Left kidney (tissue), 2 donors: ENCODE results near the gene BCORL1. TPM values are rescaled to one million over a fixed set of nuclear protein-coding genes. Genes with fewer than 3 reads are reported as not detected.

Experiments
- DNase-seq: peaks from one replicate; pipeline ENCODE4 v3.0.0-alpha.2; 2013
- polyA plus RNA-seq: library from polyadenylated mRNA; unstranded; fragments of 120-200 nt; gene quantifications from one replicate; pipeline ENCODE4 v1.2.1, GENCODE V29; 2013; ENCODE audit not compliant: insufficient read length

The BCORL1 gene
- polyA plus RNA-seq, 1 donor = 16.6 TPM

DNA sequence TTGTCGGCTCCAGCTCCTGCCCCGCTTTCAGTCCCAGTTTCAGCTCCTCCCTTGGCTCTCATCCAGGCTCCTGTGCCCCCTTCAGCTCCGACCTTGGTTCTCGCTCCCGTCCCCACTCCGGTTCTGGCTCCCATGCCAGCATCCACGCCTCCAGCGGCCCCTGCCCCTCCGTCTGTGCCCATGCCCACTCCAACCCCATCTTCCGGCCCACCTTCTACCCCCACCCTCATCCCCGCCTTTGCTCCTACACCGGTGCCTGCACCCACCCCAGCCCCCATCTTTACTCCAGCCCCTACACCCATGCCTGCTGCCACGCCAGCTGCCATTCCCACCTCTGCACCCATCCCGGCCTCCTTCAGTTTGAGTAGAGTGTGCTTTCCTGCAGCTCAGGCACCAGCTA is 31.2 kb downstream of the BCORL1 start:
- no peak for DNase-seq

DNA sequence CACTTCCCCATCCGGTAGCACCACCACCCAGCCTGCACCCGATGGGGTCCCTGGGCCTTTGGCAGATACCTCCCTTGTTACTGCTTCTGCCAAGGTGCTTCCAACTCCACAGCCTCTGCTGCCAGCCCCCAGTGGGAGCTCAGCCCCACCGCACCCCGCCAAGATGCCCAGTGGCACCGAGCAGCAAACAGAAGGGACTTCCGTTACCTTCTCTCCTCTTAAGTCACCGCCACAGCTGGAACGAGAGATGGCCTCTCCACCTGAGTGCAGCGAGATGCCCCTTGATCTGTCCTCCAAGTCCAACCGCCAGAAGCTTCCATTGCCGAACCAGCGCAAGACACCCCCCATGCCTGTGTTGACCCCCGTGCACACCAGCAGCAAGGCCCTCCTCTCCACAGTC is 31.9 kb downstream of the BCORL1 start:
- DNase-seq = no peak

DNA sequence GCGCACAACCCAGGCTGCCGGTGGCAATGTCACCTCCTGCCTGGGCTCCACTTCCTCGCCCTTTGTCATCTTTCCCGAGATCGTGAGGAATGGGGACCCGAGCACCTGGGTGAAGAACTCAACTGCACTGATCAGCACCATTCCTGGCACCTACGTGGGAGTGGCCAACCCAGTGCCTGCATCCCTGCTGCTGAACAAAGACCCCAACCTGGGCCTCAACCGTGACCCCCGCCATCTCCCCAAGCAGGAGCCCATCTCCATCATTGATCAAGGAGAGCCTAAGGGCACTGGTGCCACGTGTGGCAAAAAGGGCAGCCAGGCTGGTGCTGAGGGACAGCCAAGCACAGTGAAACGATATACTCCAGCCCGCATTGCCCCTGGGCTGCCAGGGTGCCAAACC is 32.3 kb downstream of the BCORL1 start:
- DNase-seq = no peak

DNA sequence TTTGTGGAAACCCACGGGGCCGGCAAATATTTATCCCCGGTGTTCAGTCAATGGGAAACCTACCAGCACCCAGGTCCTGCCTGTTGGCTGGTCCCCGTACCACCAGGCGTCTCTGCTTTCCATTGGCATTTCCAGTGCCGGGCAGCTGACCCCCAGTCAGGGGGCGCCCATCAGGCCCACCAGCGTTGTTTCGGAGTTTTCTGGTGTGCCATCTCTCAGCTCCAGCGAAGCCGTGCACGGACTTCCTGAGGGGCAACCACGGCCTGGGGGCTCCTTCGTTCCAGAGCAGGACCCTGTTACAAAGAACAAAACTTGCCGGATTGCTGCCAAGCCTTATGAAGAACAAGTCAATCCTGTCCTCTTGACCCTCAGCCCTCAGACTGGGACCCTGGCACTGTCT is 32.7 kb downstream of the BCORL1 start:
- DNase-seq = no peak

DNA sequence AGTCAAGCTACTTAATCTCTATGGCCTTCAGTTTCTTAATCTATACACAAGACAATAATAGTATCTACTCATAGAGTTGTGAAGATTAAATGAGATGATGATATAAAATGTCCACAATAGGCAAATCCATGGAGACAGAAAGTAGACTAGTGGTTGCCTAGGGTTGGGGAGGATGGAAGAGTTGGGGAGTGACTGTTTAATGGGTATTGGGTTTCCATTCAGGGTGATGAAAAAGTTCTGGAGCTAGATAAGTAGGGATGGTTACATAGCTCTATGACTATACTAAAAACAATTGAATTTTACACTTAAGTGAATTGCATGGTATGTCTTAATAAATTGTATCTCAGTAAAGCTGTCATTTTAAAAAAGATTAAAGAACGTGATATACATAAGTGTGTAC is 35.7 kb downstream of the BCORL1 start:
- no peak for DNase-seq

DNA sequence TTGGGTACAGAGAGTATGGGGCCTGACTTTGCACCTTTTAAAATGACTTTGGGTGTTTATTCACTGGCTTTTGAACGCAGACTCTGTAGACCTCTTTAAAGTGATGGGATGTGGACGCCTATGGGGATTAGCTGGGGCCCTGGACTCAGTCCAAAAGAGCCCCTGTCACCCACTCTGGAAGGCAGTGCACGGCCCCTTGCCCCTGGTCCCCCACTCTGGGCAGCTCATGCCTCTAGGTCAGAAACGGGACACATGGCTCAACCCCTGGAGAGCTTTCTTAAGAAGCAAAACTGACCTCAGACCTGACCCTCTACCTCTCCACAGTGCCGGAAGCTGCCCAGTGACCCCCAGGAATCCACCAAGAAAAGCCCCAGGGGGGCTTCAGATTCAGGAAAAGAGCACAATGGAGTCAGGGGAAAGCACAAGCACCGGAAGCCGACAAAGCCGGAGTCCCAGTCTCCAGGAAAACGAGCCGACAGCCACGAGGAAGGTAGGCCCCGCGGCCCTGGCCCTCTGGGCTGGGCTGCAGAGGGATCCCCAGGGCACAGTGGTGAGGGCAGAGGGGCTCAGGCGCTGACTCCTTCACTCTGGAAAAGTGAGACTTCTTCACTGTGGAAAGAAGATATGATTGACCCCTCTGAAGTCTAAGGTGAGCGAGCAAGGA is 38.4 kb downstream of the BCORL1 start:
- DNase-seq = no peak

DNA sequence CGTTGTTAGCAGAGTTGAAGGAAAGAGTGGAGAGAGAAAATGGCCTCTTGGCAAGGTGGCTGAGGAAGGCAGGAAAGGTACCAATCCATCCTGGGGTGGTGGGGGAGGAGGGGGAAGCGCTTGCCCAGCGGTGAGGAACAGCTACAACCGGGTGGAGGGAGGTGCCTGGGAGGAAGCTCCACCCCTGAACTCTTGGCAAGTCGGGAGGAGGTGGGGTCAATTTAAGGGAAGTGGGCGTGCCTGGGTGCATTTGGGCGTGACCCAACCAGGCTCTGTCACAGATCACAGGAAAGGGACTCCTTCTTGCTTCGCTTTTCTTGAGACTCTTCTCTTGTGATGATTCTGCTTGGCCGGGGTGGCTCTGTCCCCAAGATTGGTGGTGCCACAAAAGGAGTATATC is 41.7 kb downstream of the BCORL1 start:
- peak; percentile 61 for DNase-seq

DNA sequence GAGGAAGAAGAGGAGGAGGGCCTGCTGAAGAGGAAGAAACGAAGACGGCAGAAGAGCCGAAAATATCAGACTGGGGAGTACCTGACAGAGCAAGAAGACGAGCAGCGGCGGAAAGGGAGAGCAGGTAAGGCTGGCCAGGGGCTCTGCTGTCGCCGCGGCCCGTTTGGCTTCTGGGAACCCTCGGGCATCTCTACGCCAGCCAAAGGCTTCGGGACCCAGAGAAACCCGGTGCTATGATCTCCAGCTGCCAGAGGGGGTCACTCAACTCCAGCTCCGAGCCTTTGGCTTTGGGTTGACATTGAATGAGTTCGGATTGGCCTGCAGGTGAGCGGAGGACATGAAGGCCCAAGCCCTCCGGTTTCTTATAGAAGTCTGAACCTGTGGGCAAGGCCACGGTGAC is 42.8 kb downstream of the BCORL1 start:
- DNase-seq = no peak

DNA sequence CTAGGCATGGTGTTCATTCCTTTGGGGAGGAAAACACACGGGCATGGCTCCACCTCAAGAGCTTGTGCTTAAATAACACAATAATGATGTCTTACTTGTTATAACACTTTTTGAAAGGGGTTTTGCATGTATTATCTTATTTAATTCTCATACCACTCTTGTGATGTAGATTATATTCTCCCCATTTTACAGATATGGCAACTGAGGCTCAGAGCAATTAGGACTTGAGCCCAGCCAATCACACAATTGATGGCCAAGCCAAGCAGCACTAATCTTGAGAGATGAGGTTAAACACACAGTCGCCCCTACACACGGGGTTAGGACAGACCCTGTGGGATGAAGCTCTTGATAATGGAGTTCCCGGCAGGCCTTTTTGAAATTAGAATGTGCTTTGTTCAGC is 45.1 kb downstream of the BCORL1 start:
- no peak for DNase-seq

DNA sequence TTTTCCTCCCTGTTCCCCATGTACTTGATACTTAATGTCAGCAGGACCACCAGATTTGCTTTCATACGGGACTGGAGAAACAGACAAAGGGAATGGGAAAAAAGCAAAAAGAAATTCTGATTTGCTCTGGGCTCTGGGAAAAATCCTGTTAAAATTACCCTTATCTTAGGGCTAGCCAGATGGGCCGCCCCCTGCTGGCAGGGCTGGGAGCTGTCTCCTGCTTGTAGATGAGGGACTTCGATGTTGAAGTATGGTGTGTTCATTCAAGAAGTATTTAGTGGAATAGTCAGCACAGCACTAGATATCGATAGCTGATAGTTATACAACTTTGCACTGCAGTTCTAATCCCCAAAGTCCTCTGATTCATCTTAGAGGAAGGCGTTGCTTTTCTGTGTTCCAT is 45.8 kb downstream of the BCORL1 start:
- DNase-seq = no peak

DNA sequence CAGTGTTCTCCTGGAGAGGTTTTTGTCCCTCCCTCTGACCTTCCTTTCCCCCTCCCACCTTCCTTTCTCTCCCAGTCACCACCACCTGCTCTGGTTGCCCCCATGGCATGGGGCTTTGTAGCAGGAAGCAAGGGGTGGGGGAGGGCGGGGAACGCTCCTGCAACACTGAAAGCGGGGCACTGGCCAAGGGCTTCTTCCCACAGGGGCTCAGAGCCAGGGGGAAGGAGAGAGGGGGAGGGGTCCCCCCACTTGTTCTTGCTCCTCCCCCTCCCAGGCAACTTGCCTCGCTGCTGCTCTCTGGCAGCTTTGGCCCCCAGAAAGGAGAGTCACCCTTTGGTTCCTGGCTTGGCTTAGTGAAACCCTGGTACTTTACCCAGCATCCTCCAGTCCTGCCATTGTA is 48.4 kb downstream of the BCORL1 start:
- DNase-seq = no peak

DNA sequence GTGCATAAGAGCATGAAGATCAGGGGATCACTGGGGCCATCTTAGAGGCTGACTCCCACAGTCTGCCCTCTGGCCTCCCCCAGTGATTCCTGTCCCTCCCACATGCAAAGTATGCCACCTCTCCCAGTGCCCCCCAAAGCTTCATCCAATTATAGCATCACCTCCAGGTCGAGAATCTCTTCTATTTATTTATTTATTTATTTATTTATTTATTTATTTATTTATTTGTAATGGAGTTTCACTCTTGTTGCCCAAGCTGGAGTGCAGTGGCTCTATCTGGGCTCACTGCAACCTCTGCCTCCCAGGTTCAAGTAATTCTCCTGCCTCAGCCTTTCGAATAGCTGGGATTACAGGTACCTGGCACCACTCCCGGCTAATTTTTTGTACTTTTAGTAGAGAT is 50.1 kb downstream of the BCORL1 start:
- no peak for DNase-seq

DNA sequence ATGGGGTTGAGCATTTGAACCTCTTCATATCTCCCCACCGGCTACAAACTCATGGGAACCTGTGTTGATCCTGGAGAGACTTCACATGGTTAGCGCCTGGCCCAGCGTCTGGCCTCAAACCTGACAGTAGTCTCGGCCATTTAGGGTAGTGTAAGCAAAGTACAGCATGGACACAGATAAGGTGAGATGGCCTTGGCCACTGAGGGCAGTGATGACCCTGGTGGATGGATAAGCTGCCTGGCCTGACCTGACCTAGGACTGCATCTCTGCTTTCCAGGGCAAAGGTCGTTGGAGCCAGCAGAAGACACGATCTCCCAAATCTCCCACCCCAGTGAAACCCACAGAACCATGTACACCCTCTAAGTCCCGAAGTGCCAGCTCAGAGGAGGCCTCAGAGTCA is 51.7 kb downstream of the BCORL1 start:
- no peak for DNase-seq

DNA sequence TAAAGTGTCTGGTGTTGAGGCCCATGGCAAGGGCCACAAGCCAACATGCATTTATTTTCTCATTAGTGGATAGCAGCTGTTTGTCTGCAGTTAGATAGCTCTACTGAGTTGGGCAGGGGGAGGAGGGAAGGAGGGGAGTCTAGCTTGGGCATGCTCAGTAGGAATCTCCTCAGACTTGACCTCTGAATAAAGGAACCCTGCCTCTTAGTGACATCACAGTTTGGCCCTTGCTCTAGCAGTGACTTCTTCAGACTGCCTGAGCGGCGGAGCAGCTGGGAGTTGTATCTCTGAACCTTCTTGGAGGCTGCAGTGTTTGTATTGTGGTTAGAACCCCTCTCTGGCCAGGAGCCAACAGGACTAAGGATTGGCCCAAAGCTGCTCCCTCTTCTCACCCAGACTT is 57.4 kb downstream of the BCORL1 start:
- no peak for DNase-seq

DNA sequence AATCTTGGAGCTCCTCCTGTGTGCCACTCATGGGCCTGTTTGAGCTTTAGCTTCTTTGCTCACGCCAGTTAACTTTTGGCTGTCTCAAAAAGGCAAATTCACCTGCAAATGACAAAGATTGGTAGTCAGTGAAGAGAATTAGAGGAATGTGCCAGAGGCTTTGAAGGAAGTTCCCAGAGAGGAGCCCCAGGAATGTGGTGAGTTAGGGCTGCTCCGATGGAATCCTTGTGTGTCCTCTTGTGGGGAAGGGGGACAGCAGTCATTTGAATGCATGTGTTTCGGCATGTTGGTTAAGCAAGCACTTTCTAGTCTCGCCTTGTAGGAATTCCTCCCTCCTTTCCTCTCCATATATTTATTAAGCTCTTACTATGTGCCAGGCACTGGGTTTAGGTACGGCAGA is 65.0 kb downstream of the BCORL1 start:
- DNase-seq = no peak

DNA sequence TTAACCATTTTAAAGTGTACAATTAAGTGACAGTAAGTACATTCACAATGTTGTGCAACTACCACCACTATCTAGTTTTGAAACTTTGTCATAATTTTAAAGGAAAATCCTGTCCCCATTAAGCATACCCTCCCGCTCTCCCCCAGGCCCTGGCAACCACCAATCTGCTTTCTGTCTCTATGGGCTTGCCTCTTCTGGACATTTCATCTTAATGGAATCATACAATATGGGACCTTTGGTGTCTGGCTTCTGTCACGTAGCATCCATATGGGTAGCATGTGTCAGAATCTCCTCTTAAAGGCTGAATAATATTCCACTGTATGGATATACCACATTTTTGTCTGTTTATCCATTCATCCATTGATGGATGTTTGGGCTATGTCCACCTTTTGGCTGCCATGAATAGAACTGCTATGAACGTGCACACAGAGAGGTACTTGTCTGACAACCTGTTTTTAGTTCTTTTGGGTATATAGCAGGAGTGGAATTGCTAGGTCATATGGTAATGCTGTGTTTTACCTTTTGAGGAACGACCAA is 66.3 kb downstream of the BCORL1 start:
- no peak for DNase-seq

DNA sequence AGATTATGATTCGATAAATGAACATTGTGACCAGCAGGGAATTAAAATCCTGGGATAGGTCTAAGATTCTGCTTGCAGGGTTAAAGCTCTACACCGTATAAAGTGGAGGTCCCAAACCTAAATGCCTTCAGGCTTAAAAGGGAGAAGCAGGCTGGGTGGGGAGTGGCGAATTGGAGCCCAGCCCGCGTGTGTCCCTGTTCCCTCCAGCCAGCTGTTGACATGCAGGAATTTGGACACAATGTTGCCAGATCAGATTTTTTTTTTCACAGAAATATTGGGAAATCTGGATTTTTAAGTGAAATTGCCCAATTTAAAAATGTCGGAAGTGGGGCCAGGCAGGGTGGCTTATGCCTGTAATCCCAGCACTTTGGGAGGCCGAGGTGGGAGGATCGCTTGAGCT is 67.4 kb downstream of the BCORL1 start:
- DNase-seq = no peak

DNA sequence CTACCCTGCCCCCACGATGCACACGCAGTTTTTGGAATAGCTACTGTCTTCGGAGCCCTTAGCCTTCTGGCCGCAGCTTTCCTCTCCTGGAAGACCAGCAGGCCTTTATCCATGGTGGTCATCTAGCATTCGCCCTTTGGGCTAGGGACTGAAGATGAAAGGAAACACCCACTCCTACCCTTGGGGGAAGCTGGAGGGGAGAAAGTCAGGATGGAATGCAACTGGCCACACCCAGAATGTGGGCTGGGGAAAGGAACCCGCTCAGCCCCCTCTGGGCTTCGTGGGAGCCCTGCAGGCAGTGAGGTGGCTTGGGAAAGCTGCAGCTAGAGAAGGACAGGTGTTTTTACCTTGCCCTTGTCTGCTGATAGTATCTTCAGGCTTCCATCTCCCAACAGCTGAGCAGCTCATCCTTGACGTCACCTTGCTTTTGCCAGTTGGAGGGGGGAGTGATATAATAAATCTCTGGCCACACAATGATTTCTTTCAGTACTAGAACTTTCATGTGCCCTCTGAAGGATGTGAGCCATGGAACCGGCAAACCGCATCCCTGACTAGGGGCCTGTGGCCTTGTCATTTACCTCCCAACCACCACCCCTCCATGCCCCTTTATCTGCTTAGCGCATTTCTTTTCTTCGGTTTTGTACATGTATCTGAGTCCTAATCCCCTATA is 68.9 kb downstream of the BCORL1 start:
- DNase-seq = no peak

DNA sequence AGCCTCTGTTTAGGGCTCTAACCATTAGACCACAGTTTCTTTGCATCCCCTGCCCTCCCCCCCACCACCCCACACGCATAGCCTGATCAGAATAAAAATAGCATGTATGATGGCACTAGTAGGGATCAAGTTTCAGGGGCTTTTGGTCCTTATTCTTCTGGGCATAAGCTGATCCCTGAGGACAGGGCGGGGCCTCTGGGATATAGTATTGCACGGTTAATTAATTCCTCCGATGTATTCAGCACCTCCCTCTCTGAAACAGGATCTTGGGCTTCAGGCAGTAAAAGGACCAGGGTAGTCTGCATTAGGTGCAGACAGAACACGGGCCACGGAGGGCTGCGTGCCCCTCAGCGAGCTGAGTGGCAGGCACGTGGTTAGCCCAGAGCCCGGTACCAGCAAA is 70.8 kb downstream of the BCORL1 start:
- DNase-seq = no peak

DNA sequence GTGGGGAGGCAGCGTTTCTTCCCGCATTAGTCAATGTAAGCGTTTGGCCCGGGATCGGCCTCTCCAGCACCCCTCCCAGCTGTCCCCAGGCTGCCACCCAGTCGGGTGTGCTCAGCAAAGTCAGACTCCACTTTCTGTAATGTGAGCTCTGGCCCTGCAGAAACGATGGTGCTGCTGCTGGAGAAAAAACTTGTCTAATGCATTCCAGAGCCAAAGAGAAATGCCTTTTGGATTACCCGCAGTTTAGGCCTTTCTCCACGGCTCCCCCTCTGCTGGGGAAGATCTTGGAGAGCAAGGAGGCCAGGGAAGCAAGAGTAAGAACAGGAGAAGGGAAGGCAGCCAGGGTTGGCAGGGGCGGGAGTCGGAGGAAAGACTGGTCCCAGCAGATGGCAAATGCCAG is 72.7 kb downstream of the BCORL1 start:
- DNase-seq = no peak

DNA sequence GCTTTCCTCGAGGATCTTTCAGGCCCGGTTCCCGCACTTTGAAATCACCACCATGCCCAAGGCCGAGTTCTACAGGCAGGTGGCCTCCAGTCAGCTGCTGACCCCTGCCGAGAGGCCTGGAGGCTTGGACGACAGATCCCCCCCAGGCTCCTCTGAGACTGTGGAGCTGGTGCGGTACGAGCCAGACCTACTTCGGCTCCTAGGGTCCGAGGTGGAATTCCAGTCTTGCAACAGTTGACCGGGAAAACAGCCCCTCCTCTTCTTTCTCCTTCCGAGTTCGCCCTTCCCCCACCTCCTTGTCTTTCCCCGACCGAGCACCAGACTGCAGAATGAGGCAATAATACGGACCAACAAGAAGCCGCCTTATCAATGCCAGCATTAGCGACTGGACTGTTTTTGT is 73.5 kb downstream of the BCORL1 start:
- no peak for DNase-seq

DNA sequence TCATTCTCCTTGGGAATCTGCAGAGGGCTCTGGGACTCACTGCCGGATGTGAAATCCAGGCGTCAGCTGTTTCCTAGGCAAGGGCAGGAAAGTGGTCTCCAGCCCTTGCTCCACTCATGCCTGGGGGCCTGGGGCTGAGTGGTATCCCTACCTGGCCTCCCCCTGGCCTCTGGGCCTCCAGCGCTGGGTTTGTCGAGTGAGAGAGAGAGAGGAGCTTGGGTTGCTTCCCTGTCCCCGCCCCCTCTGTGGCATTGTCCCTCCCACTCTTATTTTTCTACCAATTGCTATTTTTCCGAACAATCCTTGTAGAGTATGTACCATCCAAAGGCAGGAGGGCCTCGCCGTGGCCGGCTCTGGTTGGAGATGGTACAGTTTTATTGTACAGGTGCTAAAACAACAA is 74.8 kb downstream of the BCORL1 start:
- DNase-seq = no peak

DNA sequence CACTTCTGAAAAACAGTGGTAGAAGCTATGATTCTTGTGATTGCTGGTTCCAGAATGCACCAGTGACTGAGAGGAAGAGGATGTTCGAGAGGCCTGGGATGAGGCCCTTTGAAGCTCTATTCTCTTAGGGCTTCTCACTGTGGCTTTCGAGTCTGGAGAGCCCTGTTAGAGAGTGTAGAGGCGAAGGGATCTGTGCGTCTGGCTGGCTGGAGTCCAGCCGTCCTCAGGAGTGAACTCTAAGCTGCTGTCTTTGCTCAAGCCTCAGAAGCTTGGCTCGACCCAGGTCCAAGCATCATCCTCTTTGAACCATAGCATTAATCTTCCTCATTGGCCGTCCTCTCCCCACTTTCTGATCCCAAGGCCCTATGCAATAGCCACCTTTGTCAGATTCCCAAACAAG is 76.2 kb downstream of the BCORL1 start:
- no peak for DNase-seq
